Skeletal muscle cell (primary cell): Measurements from ENCODE around the gene ITGB5.

ENCODE experiments used
- DNase-seq: peaks from one replicate; pipeline ENCODE4 v3.0.0-alpha.2; 2010; ENCODE audit warnings: low read depth
- H3K4me3 ChIP-seq: 2 replicates; pipeline ENCODE4 v1.5.1; 2011; ENCODE audit warnings: low read depth, mild to moderate bottlenecking, control low read depth, low read length, moderate library complexity

Gene ITGB5

DNA sequence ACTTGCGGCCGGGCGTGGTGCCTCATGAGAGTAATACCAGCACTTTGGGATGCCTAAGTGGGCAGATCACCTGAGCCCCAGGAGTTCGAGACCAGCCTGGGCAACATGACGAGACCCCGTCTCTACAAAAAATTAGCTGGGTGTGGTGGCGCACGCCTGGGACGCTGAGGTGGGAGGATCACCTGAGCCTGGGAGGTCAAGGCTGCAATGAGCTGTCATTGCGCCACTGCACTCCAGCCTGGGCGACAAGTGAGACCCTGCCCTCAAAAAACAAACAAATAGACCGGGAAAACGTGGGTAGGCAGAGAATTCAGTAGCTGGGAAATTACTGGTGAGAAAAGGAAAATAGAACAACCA lies 156.2 kb downstream of the ITGB5 start:
- DNase-seq: no peak
- peak overlapping the region; percentile 98 for H3K4me3 ChIP-seq

GRCh38 chr3:124730129-124730940 lies 156.8 kb downstream of the ITGB5 start, which contains the start of gene UMPS:
Gene UMPS, plus strand, starts transcription at chr3:124730452. Its CDS starts 20 bp downstream, at chr3:124730472.
- peak within 1 kb of the TSS; percentile 98 for H3K4me3 ChIP-seq
- peak; percentile 15 for DNase-seq

DNA sequence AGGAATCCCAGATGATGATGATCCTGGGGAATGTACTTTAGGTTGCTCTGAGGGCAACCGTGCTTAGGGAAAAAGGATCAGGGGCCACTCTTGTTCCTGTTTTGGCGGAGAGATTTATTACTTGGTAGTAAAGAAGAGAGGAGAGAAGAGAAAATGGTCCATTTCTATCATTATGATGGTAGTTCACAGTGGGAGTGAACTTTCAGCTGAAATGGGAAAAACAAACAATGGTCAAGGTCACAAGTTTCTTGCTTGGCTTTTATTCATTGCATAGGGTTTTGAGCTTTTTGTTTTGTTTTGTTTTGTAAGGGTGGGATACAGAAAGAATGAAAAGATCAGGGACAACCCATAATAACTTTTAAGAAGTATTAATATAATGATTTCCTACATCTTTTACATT lies 164.6 kb downstream of the ITGB5 start:
- H3K4me3 ChIP-seq: no peak overlapping the region
- DNase-seq: no peak

- no peak overlapping the region for H3K4me3 ChIP-seq
- DNase-seq: no peak
Observed at GRCh38 chr3:124714223-124714853, 172.8 kb downstream of the ITGB5 start.
